MM.1S (cell line): ENCODE data around the gene CDKN2D.

Source experiments
- DNase-seq: peaks from one replicate; pipeline ENCODE4 v3.0.0-alpha.2; 2015
- H2AFZ ChIP-seq: fragments of 300-600 bp; sonication (generic); 2 replicates; pipeline ENCODE4 v1.6.0; 2016; ENCODE audit warnings: antibody characterized with exemption, low read length
- H3F3A ChIP-seq: fragments of 300-600 bp; sonication (generic); 2 replicates; pipeline ENCODE4 v1.6.1; 2016; ENCODE audit warnings: mild to moderate bottlenecking, antibody characterized with exemption, low read length, moderate library complexity, mixed read lengths; ENCODE audit not compliant: insufficient read depth
- H3K27ac ChIP-seq: fragments of 300-600 bp; sonication (generic); 2 replicates; pipeline ENCODE4 v1.5.1; 2016; ENCODE audit warnings: mild to moderate bottlenecking, low read length
- H3K27me3 ChIP-seq: fragments of 300-600 bp; sonication (generic); replicated peaks from 2 replicates; pipeline ENCODE4 v1.6.0; 2016; ENCODE audit warnings: low read length; ENCODE audit not compliant: insufficient read depth
- H3K36me3 ChIP-seq: fragments of 300-600 bp; sonication (generic); replicated peaks from 2 replicates; pipeline ENCODE4 v1.6.1; 2016; ENCODE audit warnings: mild to moderate bottlenecking, low read length, mixed read lengths; ENCODE audit not compliant: insufficient read depth
- H3K4me1 ChIP-seq: fragments of 300-600 bp; sonication (generic); 2 replicates; pipeline ENCODE4 v1.6.1; 2016; ENCODE audit warnings: low read length, mixed read lengths
- H3K4me2 ChIP-seq: fragments of 300-600 bp; sonication (generic); 2 replicates; pipeline ENCODE4 v1.6.0; 2016; ENCODE audit warnings: low read depth, low read length
- H3K4me3 ChIP-seq: fragments of 300-600 bp; sonication (generic); 2 replicates; pipeline ENCODE4 v1.5.1; 2016; ENCODE audit warnings: low read length, mixed read lengths
- H3K79me2 ChIP-seq: fragments of 300-600 bp; sonication (generic); 2 replicates; pipeline ENCODE4 v1.6.1; 2016; ENCODE audit warnings: mixed run types, low read length, mixed read lengths
- H3K9ac ChIP-seq: fragments of 300-600 bp; sonication (generic); 2 replicates; pipeline ENCODE4 v1.6.1; 2016; ENCODE audit warnings: low read length, mixed read lengths
- H3K9me2 ChIP-seq: fragments of 300-600 bp; sonication (generic); replicated peaks from 2 replicates; pipeline ENCODE4 v1.6.1; 2016; ENCODE audit warnings: mild to moderate bottlenecking, low read length, mixed read lengths; ENCODE audit not compliant: insufficient read depth
- H3K9me3 ChIP-seq: fragments of 300-600 bp; sonication (generic); replicated peaks from 2 replicates; pipeline ENCODE4 v1.6.1; 2016; ENCODE audit warnings: mild to moderate bottlenecking, low read length, mixed read lengths; ENCODE audit not compliant: insufficient read depth
- H4K20me1 ChIP-seq: fragments of 300-600 bp; sonication (generic); 2 replicates; pipeline ENCODE4 v1.6.1; 2016; ENCODE audit warnings: mild to moderate bottlenecking, low read length, moderate library complexity, mixed read lengths; ENCODE audit not compliant: insufficient read depth
- EZH2 ChIP-seq: fragments of 300-600 bp; sonication (generic); optimal IDR thresholded peaks from 2 replicates; pipeline ENCODE3; 2017; ENCODE audit warnings: low read depth, mild to moderate bottlenecking, antibody characterized with exemption, low read length, mixed read lengths
- EZH2phosphoT487 ChIP-seq: fragments of 300-600 bp; sonication (generic); IDR thresholded peaks from 2 replicates; pipeline ENCODE4 v1.6.1; 2018; ENCODE audit warnings: antibody characterized with exemption, low read length
- TF ChIP-seq, protein P1 (sequence below): fragments of 300-600 bp; sonication (generic); IDR thresholded peaks from 2 replicates; pipeline ENCODE4 v1.5.1; 2016; ENCODE audit warnings: antibody characterized with exemption, low read length, mixed read lengths

The CDKN2D gene

DNA sequence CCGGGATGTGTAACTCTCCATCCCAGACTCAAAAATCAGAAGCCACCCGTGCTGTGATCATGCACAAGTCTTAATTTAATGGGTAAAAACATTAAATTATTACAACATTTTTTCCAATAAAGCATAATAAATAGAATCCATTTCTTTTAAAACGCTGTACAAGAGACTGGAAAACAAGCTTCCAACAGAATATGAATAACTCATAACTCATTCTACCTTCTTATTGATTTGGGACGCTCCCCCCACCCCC, 2.4 kb downstream of the CDKN2D start:
- H3K4me3 ChIP-seq: peak overlapping the region; percentile 44; the same call in 1 of the 2 replicates
- 0 out of 2 replicates have a peak, but pooled peaks cover 5% of the 10 kb centered on the region for H4K20me1 ChIP-seq
- no peaks in the 10 kb centered on the region for H3K27me3 ChIP-seq
- DNase-seq: no peak
- TF ChIP-seq, protein P1, sequence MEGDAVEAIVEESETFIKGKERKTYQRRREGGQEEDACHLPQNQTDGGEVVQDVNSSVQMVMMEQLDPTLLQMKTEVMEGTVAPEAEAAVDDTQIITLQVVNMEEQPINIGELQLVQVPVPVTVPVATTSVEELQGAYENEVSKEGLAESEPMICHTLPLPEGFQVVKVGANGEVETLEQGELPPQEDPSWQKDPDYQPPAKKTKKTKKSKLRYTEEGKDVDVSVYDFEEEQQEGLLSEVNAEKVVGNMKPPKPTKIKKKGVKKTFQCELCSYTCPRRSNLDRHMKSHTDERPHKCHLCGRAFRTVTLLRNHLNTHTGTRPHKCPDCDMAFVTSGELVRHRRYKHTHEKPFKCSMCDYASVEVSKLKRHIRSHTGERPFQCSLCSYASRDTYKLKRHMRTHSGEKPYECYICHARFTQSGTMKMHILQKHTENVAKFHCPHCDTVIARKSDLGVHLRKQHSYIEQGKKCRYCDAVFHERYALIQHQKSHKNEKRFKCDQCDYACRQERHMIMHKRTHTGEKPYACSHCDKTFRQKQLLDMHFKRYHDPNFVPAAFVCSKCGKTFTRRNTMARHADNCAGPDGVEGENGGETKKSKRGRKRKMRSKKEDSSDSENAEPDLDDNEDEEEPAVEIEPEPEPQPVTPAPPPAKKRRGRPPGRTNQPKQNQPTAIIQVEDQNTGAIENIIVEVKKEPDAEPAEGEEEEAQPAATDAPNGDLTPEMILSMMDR: no peak
- no peak for TF ChIP-seq EZH2
- TF ChIP-seq EZH2phosphoT487: no peak
- no peaks in the 10 kb centered on the region for H3K9me3 ChIP-seq
- H3K9me2 ChIP-seq: no peaks in the 10 kb centered on the region
- peak overlapping the region; percentile 55; the same call in 1 of the 2 replicates for H3K27ac ChIP-seq
- H2AFZ ChIP-seq: no peak overlapping the region
- peak overlapping the region; percentile 75 for H3K4me2 ChIP-seq
- peaks cover 27% of the 10 kb centered on the region for H3K4me1 ChIP-seq
- H3K79me2 ChIP-seq: peaks cover 28% of the 10 kb centered on the region
- H3F3A ChIP-seq: peaks cover 20% of the 10 kb centered on the region
- H3K9ac ChIP-seq: no peak overlapping the region
- no peaks in the 10 kb centered on the region for H3K36me3 ChIP-seq

GRCh38 chr19:10565567-10566407, 3.0 kb downstream of the CDKN2D start, which contains the start of gene KRI1:
Gene KRI1, minus strand, starts transcription at chr19:10566010. Its CDS starts 11 bp downstream, at chr19:10565999.
- Histone ChIP-seq H2AFZ (peak within 1 kb of the TSS; percentile 84), H3K79me2 (peaks cover 28% of the 10 kb centered on the region), H3K4me2 (peak within 1 kb of the TSS; percentile 93), H3K36me3 (no peaks in the 10 kb centered on the region), H4K20me1 (0 out of 2 replicates have a peak, but pooled peaks cover 5% of the 10 kb centered on the region), H3K9me3 (no peaks in the 10 kb centered on the region), H3K9ac (peak within 1 kb of the TSS; percentile 92), H3K4me1 (peaks cover 27% of the 10 kb centered on the region), H3K9me2 (no peaks in the 10 kb centered on the region), H3K27ac (peak within 1 kb of the TSS; percentile 67; the same call in 1 of the 2 replicates), H3K4me3 (peak within 1 kb of the TSS; percentile 95), H3K27me3 (no peaks in the 10 kb centered on the region), H3F3A (peaks cover 20% of the 10 kb centered on the region)
- no peak for TF ChIP-seq EZH2phosphoT487
- no peak for TF ChIP-seq EZH2
- TF ChIP-seq, protein P1: no peak
- peak; percentile 98 for DNase-seq

GRCh38 chr19:10565028-10565566, 3.7 kb downstream of the CDKN2D start:
- TF ChIP-seq, protein P1: peak; percentile 56
- TF ChIP-seq EZH2phosphoT487 (no peak), EZH2 (no peak)
- Histone ChIP-seq H3K27ac (peak overlapping the region; percentile 67; the same call in 1 of the 2 replicates), H3K27me3 (no peaks in the 10 kb centered on the region), H2AFZ (peak overlapping the region; percentile 84), H3K4me2 (peak overlapping the region; percentile 93), H3K9ac (peak overlapping the region; percentile 92), H4K20me1 (0 out of 2 replicates have a peak, but pooled peaks cover 5% of the 10 kb centered on the region), H3K79me2 (peaks cover 28% of the 10 kb centered on the region), H3K4me3 (peak overlapping the region; percentile 95), H3K9me2 (no peaks in the 10 kb centered on the region), H3K4me1 (peaks cover 27% of the 10 kb centered on the region), H3K36me3 (0 out of 2 replicates have a peak, but pooled peaks cover under 1% of the 10 kb centered on the region), H3F3A (peaks cover 20% of the 10 kb centered on the region), H3K9me3 (no peaks in the 10 kb centered on the region)
- DNase-seq: peak; percentile 69
